B cell (primary cell): ENCODE measurements around the gene LCN15. TPM values are rescaled to one million over a fixed set of nuclear protein-coding genes. Genes with fewer than 3 reads are reported as not detected.

Source experiments
- ATAC-seq: fragments of 200-7000 bp; cut with Tn5 transposase; one replicate; pipeline ENCODE4 v1.10.0; 2021; ENCODE audit warnings: low read depth, mild to moderate bottlenecking, moderate number of reproducible peaks, moderate library complexity
- CTCF ChIA-PET: fragments of 350-600 bp; sonication (Branson Sonifier 250); formaldehyde crosslinking; loops from one replicate; lab custom pipeline; 2021; ENCODE audit warnings: antibody characterized with exemption, inconsistent platforms; lab: Charles Lee
- POLR2A ChIA-PET: fragments of 350-600 bp; sonication (Branson Sonifier 250); formaldehyde crosslinking; loops from one replicate; lab custom pipeline; 2021; ENCODE audit warnings: antibody characterized with exemption; lab: Charles Lee
- DNase-seq: peaks from one replicate; pipeline ENCODE4 v3.0.0; 2013
- H2AFZ ChIP-seq: 2 replicates; pipeline ENCODE4 v1.6.1; 2012; ENCODE audit warnings: mild to moderate bottlenecking, low read depth, low read length; ENCODE audit not compliant: insufficient read depth, poor library complexity, severe bottlenecking
- H3K27ac ChIP-seq, 2 donors: 1 replicate in 1 of 2; 2 replicates in 1 of 2; pipeline ENCODE4 v1.5.1; 2012 to 2013; ENCODE audit warnings: low read length in 2 of 2, mild to moderate bottlenecking in 2 of 2, moderate library complexity in 1 of 2
- H3K27me3 ChIP-seq, 4 experiments: fragments of 200-600 bp in 1 of 4; sonication (generic) in 1 of 4; replicated peaks in 1 of 4; 1 replicate in 2 of 4; 2 replicates in 2 of 4; pipeline versions ENCODE4 v1.6.1 to v1.7.0; 2013 to 2016; ENCODE audit warnings: low read length in 3 of 4, mild to moderate bottlenecking in 2 of 4, mixed read lengths in 1 of 4, moderate library complexity in 1 of 4; ENCODE audit not compliant: insufficient read depth in 4 of 4, control insufficient read depth in 3 of 4; ENCODE audit errors: control extremely low read depth in 1 of 4
- H3K36me3 ChIP-seq, 2 experiments: replicated peaks in 1 of 2; 1 replicate in 1 of 2; 2 replicates in 1 of 2; pipeline versions ENCODE4 v1.6.1 to v1.7.1; 2013; ENCODE audit warnings: low read length in 1 of 2; ENCODE audit not compliant: insufficient read depth in 2 of 2, control insufficient read depth in 1 of 2; ENCODE audit errors: control extremely low read depth in 1 of 2, extremely low read depth in 1 of 2
- H3K4me1 ChIP-seq, 2 donors: fragments of 200-600 bp in 1 of 2; sonication (generic) in 1 of 2; 1 replicate in 1 of 2; 2 replicates in 1 of 2; pipeline versions ENCODE4 v1.5.1 to v1.6.1; 2013 to 2017; ENCODE audit warnings: low read length in 2 of 2; ENCODE audit not compliant: control insufficient read depth in 2 of 2, insufficient read depth in 2 of 2
- H3K4me2 ChIP-seq: replicated peaks from 2 replicates; pipeline ENCODE3; 2012; ENCODE audit warnings: mild to moderate bottlenecking, low read depth, low read length; ENCODE audit not compliant: poor library complexity, severe bottlenecking
- H3K4me3 ChIP-seq, 5 experiments: fragments of 200-600 bp in 1 of 5; sonication (generic) in 1 of 5; 1 replicate in 3 of 5; 2 replicates in 2 of 5; pipeline versions ENCODE4 v1.5.1 to v1.7.0; 2011 to 2016; ENCODE audit warnings: low read length in 4 of 5, mild to moderate bottlenecking in 4 of 5, low read depth in 2 of 5, control low read depth in 1 of 5, moderate library complexity in 1 of 5; ENCODE audit not compliant: insufficient read depth in 1 of 5; ENCODE audit errors: control extremely low read depth in 1 of 5, extremely low read depth in 1 of 5
- H3K79me2 ChIP-seq: fragments of 200-600 bp; sonication (generic); one replicate; pipeline ENCODE4 v1.6.0; 2016; ENCODE audit warnings: low read length; ENCODE audit not compliant: control insufficient read depth, insufficient read depth
- H3K9ac ChIP-seq: fragments of 200-600 bp; sonication (generic); 2 replicates; pipeline ENCODE4 v1.6.1; 2017; ENCODE audit warnings: mild to moderate bottlenecking, low read length, moderate library complexity
- H3K9me3 ChIP-seq, 3 donors: one replicate each; pipeline versions ENCODE4 v1.6.1 to v1.7.1; 2013; ENCODE audit warnings: low read length in 2 of 3; ENCODE audit not compliant: control insufficient read depth in 2 of 3, insufficient read depth in 1 of 3; ENCODE audit errors: control extremely low read depth in 1 of 3
- H4K20me1 ChIP-seq: 2 replicates; pipeline ENCODE4 v1.6.0; 2012; ENCODE audit warnings: mild to moderate bottlenecking, low read length; ENCODE audit not compliant: insufficient read depth, control insufficient read depth, poor library complexity, severe bottlenecking
- H3K27ac Mint-ChIP-seq: one replicate; pipeline ENCODE4 v1.8.0; 2021; ENCODE audit warnings: mixed read lengths
- H3K27me3 Mint-ChIP-seq: one replicate; pipeline ENCODE4 v1.8.0; 2021; ENCODE audit warnings: mixed read lengths
- H3K4me1 Mint-ChIP-seq: one replicate; pipeline ENCODE4 v1.8.0; 2021; ENCODE audit warnings: mixed read lengths
- H3K4me3 Mint-ChIP-seq: one replicate; pipeline ENCODE4 v1.8.0; 2021; ENCODE audit warnings: mixed read lengths
- H3K9me3 Mint-ChIP-seq: one replicate; pipeline ENCODE4 v1.8.0; 2022; ENCODE audit warnings: mixed read lengths; ENCODE audit not compliant: insufficient read depth
- CTCF ChIP-seq: fragments of 200-600 bp; IDR thresholded peaks from one replicate; pipeline ENCODE4 v1.8.0; 2022; ENCODE audit warnings: antibody characterized with exemption, mild to moderate bottlenecking
- EZH2 ChIP-seq: IDR thresholded peaks from 2 replicates; pipeline ENCODE4 v1.6.1; 2012; ENCODE audit warnings: borderline replicate concordance, low read depth, mild to moderate bottlenecking, moderate library complexity, low read length; ENCODE audit not compliant: insufficient read depth, poor library complexity, severe bottlenecking
- WGBS: methylation state at CpG from one replicate; pipeline ENCODE4 v1.1.5; 2013; ENCODE audit warnings: missing lambda C conversion rate; ENCODE audit not compliant: insufficient coverage; 5-methylcytosine and 5-hydroxymethylcytosine counted together
- intact Hi-C: fragments of 100-400 bp; cut with micrococcal nuclease; formaldehyde crosslinking; loops from one replicate; pipeline ENCODE4 v1.10.0; 2022
- polyA plus RNA-seq: library from polyadenylated mRNA; depleted of rRNA; stranded (reverse); fragments of >200 nt; gene quantifications from 2 replicates; pipeline ENCODE4 v1.2.3, GENCODE V29; 2012
- total RNA-seq, 2 donors: library from RNA; stranded (reverse); fragments of 120-200 nt in 1 of 2; gene quantifications; 1 replicate in 1 of 2; 2 replicates in 1 of 2; pipeline versions ENCODE4 v1.2.3 to v1.2.4, GENCODE V29; 2013 to 2022

LCN15 gene
- total and polyA plus RNA-seq, 2 donors (not counting 1 experiment from before 2014, with no cell fraction given): not detected

GRCh38 chr9:136757328-136757727 lies 7.0 kb downstream of the LCN15 start:
- Histone ChIP-seq H3K4me3 (no peak overlapping the region), H4K20me1 (no peaks in the 10 kb centered on the region), H3K9ac (no peak overlapping the region), H2AFZ (no peak overlapping the region), H3K79me2 (peaks cover 3% of the 10 kb centered on the region), H3K9me3 (peaks cover 0 to 53% (median 15%) of the 10 kb centered on the region in 3 donors), H3K36me3 (no peaks in the 10 kb centered on the region), H3K4me1 (peaks cover 61 to 79% of the 10 kb centered on the region in 2 donors), H3K27me3 (no peaks in the 10 kb centered on the region), H3K27ac (peak overlapping the region; percentile 50 to 80), H3K4me2 (peak overlapping the region; percentile 70)
- peak; percentile 54 for ATAC-seq
- no peak for DNase-seq
- intact Hi-C loops: loop anchor here (10.0 kb wide), 1 partner anchor 213 kb away; the partner anchor contains the start of gene NOTCH1
- Mint-ChIP-seq H3K4me1 (peaks cover 56% of the 10 kb centered on the region), H3K27ac (peak overlapping the region; percentile 95), H3K27me3 (no peaks in the 10 kb centered on the region), H3K9me3 (peaks cover 4% of the 10 kb centered on the region), H3K4me3 (peak overlapping the region; percentile 81)
- ChIA-PET POLR2A (interaction anchor here (0.9 to 6.1 kb wide), 9 partner anchors 8 to 56 kb away, joined by 3 to 83 read pairs (median 8); partner anchors contain the start of genes LCN10, LCN6 and TMEM141), CTCF (interaction anchor here (1.2 to 4.9 kb wide), 12 partner anchors 9 to 278 kb away, joined by 4 to 102 read pairs (median 7); partner anchors contain the start of genes LCN10 and LCN6)
- TF ChIP-seq CTCF (no peak), EZH2 (no peak)
- WGBS: 61% methylated on average over 20 of the region's 20 CpGs

GRCh38 chr9:136756836-136757235 lies 7.5 kb downstream of the LCN15 start:
- Histone ChIP-seq H2AFZ (no peak overlapping the region), H3K9me3 (peaks cover 0 to 58% (median 20%) of the 10 kb centered on the region in 3 donors), H3K4me3 (no peak overlapping the region), H4K20me1 (no peaks in the 10 kb centered on the region), H3K4me1 (peaks cover 61 to 76% of the 10 kb centered on the region in 2 donors), H3K79me2 (peaks cover 3% of the 10 kb centered on the region), H3K4me2 (peak overlapping the region; percentile 70), H3K27ac (peak overlapping the region; percentile 50 to 80), H3K27me3 (no peaks in the 10 kb centered on the region), H3K36me3 (no peaks in the 10 kb centered on the region), H3K9ac (no peak overlapping the region)
- POLR2A ChIA-PET: interaction anchor here (0.6 to 6.1 kb wide), 8 partner anchors 10 to 375 kb away, joined by 3 to 83 read pairs (median 8); partner anchors contain the start of genes LCN10 and TMEM141
- peaks cover 5% of the 10 kb centered on the region for H3K9me3 Mint-ChIP-seq
- TF ChIP-seq CTCF (no peak), EZH2 (no peak)
- no peak for DNase-seq
- CTCF ChIA-PET: interaction anchor here (1.5 to 4.9 kb wide), 6 partner anchors 8 to 29 kb away, joined by 5 to 102 read pairs (median 8); partner anchors contain the start of genes LCN10 and LCN6
- H3K27me3 Mint-ChIP-seq: no peaks in the 10 kb centered on the region
- intact Hi-C loops: loop anchor here (10.0 kb wide), 1 partner anchor 212 kb away; the partner anchor contains the start of gene NOTCH1
- WGBS: 92% methylated on average over 18 of the region's 18 CpGs
- ATAC-seq: no peak
- peak overlapping the region; percentile 81 for H3K4me3 Mint-ChIP-seq
- peak overlapping the region; percentile 95 for H3K27ac Mint-ChIP-seq
- H3K4me1 Mint-ChIP-seq: peaks cover 56% of the 10 kb centered on the region
